Liver (tissue), 3 donors: Measurements from ENCODE around the gene EXOC4.

Experiments used
- GABPA ChIP-seq, 2 donors: IDR thresholded peaks in 1 of 2; conservative IDR thresholded peaks in 1 of 2; 2 replicates each; pipeline ENCODE4 v1.6.1; 2016; ENCODE audit warnings: antibody characterized with exemption in 2 of 2, mild to moderate bottlenecking in 1 of 2, moderate library complexity in 1 of 2
- JUND ChIP-seq, 2 donors: IDR thresholded peaks; 2 replicates each; pipeline ENCODE4 v1.6.1; 2016; ENCODE audit warnings: antibody characterized with exemption in 2 of 2
- RAD21 ChIP-seq, 2 donors: IDR thresholded peaks; 2 replicates each; pipeline ENCODE4 v1.6.1; 2016; ENCODE audit warnings: antibody characterized with exemption in 2 of 2, mild to moderate bottlenecking in 2 of 2
- SP1 ChIP-seq: IDR thresholded peaks from 2 replicates; pipeline ENCODE4 v1.6.1; 2018; ENCODE audit warnings: antibody characterized with exemption, mild to moderate bottlenecking
- TAF1 ChIP-seq: conservative IDR thresholded peaks from 2 replicates; pipeline ENCODE4 v1.6.1; 2016; ENCODE audit warnings: antibody characterized with exemption, mild to moderate bottlenecking
- TF ChIP-seq, protein P1 (sequence below): fragments of 150-350 bp; IDR thresholded peaks from 2 replicates; pipeline ENCODE4 v1.5.1; 2017; ENCODE audit warnings: improper control_type of control experiment, low read depth, low read length; ENCODE audit not compliant: missing input control
- donor health status: healthy.
- donor health status: healthy.

DNA sequence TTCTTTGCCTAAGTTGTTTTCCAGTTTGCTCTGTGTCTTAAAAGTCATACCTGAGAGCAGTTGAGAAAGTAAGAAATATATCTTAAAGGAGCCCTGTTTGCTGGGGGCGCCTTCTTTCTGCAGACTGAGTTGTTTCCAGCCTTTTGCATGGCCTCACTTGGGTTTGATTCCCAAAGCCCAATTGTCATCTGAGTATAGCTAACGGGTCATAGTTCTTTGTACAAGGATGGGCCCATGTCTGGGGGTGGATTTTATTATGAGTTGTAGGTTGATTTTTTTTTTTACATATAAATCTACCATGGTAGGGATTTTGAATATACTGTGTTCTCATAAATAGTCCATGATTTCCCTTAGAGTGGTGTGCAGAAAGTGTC lies 555.6 kb downstream of the EXOC4 start:
- TF ChIP-seq, protein P1, sequence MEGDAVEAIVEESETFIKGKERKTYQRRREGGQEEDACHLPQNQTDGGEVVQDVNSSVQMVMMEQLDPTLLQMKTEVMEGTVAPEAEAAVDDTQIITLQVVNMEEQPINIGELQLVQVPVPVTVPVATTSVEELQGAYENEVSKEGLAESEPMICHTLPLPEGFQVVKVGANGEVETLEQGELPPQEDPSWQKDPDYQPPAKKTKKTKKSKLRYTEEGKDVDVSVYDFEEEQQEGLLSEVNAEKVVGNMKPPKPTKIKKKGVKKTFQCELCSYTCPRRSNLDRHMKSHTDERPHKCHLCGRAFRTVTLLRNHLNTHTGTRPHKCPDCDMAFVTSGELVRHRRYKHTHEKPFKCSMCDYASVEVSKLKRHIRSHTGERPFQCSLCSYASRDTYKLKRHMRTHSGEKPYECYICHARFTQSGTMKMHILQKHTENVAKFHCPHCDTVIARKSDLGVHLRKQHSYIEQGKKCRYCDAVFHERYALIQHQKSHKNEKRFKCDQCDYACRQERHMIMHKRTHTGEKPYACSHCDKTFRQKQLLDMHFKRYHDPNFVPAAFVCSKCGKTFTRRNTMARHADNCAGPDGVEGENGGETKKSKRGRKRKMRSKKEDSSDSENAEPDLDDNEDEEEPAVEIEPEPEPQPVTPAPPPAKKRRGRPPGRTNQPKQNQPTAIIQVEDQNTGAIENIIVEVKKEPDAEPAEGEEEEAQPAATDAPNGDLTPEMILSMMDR: no peak
- no peak for TF ChIP-seq SP1
- no peak for TF ChIP-seq GABPA (IDR thresholded peaks at IDR 0.05 in 1 of 2, conservative IDR thresholded peaks at IDR 0.05 in 1 of 2)
- TF ChIP-seq JUND (IDR thresholded peaks at IDR 0.05): no peak
- TF ChIP-seq RAD21 (IDR thresholded peaks at IDR 0.05): no peak
- no peak for TF ChIP-seq TAF1
